ENCODE data around the gene TP73. TPM values are rescaled to one million over a fixed set of nuclear protein-coding genes. Genes with fewer than 3 reads are reported as not detected.

Gene TP73
- total RNA-seq: not detected in 2 replicates

DNA sequence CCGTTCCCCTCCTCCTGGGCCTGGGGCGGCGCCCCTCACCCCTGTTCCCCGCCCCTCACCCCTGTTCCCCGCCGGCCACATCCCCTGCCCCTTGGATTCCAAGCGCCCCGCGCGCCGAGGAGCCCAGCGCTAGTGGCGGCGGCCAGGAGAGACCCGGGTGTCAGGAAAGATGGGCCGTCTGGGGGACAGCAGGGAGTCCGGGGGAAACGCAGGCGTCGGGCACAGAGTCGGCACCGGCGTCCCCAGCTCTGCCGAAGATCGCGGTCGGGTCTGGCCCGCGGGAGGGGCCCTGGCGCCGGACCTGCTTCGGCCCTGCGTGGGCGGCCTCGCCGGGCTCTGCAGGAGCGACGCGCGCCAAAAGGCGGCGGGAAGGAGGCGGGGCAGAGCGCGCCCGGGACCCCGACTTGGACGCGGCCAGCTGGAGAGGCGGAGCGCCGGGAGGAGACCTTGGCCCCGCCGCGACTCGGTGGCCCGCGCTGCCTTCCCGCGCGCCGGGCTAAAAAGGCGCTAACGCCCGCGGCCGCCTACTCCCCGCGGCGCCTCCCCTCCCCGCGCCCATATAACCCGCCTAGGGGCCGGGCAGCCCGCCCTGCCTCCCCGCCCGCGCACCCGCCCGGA is at the start of gene TP73:
Gene TP73, plus strand, starts transcription at position 587 of the 618 bp plus-strand sequence. CDS start 29,850 bp downstream, outside the sequence.

DNA sequence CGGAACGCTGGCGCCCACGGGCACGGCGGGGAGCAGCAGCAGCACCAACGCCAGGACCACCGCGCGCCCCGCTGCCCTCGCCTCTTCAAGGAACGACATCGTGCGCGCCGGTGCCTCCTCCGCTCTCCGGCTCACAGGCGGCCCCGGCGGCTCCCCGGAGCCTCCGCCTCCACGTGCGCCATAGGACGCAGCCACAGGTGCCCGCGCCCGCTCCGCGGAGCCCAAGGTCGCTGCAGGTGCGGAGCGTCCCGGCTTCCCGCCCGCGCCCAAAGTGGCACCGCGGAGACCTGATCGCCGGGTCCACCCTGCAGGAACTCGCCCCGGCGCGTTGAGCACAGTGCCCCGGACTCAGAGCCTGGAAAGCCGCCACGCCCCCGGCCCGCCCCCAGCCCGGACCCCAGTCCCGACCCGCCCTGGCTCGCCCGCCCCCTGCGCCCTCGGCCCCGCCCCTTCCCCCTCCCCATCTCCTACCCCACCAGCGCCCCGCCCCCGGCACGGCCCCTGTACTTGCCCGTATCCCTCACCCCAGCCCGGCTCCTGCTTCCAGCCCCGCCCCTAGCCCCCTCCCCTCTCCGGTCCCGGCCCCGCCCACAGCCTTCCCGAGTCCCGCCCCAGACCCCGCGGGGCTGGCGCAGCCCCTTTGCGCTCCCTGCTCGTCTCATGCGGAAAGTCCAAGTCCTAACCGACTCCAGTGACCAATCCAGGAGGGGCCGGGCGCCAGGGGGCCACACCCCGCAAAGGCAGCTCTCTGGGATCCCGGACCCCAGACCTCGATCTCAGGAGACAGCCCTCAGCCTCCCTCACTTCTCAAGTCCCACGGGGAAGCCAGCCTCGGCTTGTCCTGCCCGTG is 40.9 kb upstream of the TP73 start, which contains the start of gene MEGF6:
Gene MEGF6, minus strand, starts transcription at position 339 of the 850 bp plus-strand sequence. Its CDS starts 240 bp downstream, at position 99.

DNA sequence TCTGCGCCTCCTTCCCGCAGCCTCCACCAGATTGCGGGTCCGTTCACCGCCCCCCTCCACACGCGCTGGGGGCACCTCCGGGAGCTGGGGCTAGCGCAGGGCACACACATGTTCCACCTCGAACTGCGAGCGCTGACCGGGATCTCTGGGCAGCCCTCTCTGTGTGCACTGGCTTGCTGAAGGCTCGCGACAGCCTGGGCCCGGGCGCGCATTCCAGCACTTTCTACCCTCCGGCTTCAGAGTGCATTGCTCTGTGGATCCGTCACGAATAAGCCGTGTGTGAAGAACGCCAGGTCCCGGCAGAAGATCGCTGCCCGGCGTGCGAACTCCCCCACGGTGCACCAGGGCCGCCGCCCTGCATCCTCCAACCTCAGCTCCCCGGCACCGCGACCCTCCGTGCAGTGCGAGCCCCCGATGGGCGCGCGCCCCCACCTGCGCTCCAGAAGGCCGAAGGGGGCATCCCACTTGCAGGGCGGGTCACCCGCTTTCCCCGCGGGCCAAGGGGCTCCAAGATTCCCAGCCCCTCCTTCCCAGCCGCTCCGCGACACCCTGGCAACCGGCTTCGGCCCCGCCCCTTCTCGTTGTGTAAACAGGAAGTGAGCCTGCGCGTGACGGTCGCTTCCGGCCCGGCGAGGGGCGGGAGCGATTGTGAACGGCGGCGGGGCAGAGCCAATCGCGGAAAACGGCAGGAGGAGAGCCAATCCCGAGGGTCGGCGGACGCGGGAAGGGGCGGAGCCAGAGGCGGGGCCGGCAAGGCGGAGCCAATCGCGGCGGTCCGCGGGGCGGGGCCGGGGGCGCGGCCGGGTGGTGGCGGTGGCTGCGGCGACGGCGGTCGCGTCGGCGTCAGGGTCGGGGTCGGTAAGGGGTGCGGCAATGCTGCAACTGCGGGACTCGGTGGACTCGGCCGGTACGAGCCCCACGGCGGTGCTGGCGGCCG is 27.8 kb upstream of the TP73 start, which contains the start of gene TPRG1L:
Gene TPRG1L, plus strand, starts transcription at position 816 of the 937 bp plus-strand sequence. Its CDS starts 58 bp downstream, at position 874.

DNA sequence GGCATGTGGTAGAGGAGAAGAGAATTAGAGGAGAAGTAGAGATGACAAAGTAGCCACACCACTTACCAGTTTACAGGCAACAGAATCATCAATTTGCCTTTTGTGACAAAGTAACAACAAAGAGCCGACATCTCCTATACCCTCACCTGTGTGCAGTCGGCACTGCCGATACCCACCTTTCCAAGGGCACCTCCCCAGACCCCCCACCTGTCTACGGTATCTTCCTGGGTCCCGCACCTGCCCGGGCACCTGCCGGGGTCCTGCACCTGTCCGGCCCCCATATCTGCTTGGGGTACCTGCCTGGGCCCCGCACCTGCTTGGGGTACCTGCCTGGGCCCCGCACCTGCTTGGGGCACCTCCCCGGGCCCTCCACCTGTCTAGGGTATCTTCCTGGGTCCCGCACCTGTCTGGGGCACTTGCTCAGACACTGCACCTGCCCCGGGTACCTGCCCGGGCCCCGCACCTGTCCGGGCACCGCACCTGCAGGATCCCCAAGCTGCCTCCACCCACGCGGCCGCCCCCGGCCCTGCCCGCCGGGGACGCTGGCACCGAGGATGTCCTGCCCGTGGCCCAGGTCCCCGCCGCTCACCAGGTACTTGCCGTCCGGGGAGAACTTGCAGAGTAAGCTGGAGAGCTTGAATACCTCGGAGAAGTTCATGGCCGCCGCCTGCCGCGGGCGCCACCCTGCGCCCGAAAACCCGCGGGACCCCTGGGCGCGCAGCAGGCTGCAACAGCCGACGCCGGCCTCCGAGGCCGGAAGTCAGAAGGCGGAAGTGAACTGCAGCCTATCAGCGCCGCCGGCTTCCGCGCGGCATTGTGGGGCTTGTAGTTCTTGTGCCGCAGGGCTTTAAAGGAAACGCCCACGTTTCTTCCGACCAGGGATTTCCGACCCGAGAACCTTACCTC is 2.7 kb upstream of the TP73 start, which contains the start of gene WRAP73:
Gene WRAP73, minus strand, starts transcription at position 762 of the 906 bp plus-strand sequence. Its CDS starts 104 bp downstream, at position 658.

GRCh38 chr1:3752400-3752945 is 100.2 kb downstream of the TP73 start, which contains the start of gene CCDC27:
Gene CCDC27, plus strand, starts transcription at chr1:3752450. Its CDS starts 32 bp downstream, at chr1:3752482.

DNA sequence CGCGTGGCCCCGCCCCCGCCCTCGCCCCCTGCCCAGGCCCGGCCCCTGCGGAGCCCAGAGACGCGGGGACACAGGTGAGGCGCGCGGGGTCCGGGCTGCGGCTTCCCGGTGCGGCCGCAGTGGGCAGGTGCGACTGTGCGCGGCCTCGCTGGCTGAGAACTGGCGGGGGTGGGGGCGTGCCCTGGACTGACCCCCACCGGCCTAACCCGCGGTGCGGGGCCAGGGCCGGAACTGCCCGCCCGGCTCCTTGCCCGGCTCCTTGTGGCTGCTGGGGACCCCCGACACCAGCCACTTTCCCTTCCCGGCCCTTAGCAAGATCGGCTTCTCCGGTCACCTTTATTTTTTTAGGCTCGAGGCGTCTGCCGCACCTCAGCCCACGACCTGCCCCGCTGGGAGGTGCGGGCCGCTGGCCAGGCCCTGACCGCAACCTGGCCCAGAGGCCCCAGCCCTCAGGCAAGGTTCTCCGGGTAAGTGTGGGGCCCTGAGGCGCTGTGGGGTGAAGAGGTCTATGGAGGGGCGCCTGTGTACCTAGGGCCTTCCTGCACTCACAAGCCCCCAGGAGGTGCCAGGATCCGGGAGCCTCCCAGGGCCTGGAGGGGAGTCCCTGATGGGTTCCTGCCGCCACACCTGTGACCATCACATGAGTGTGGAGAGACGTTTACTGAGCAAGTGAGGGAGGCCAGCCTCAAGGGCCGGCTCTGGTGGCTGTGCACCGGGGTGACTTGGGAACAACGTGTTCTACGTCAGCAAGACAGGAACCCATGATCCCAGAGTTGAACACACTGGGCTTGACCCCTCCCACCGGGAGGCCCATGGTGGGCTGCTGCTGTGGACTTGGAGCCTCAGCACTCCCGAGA is 120.6 kb downstream of the TP73 start, which contains the start of gene SMIM1:
Gene SMIM1, plus strand, starts transcription at position 35 of the 857 bp plus-strand sequence. CDS start 2,625 bp downstream, outside the sequence.

Small RNA genes lying within 50 kb of the gene (small RNA-seq; reads per million reads assigned to genes)
- not detected for gene RF02197 (ENCODE audit: low replicate concordance)
- not detected for gene RN7SL574P (ENCODE audit: low replicate concordance)

Other genes with a start within 250 kb of the TP73 start
- gene ARHGEF16, start 197.9 kb upstream of the TP73 start, total RNA-seq: 0.44 and 0.57 TPM in 2 replicates
- gene MEGF6, start 41.0 kb upstream of the TP73 start, total RNA-seq: 1.1 and 2.4 TPM in 2 replicates
- gene TPRG1L, start 27.5 kb upstream of the TP73 start, total RNA-seq: 17.9 and 34.6 TPM in 2 replicates
- gene WRAP73, start 2.4 kb upstream of the TP73 start, total RNA-seq: 10.1 and 16.9 TPM in 2 replicates
- gene CCDC27, start 99.9 kb downstream of the TP73 start, total RNA-seq: not detected in 2 replicates
- 1.1 and 2.6 TPM in 2 replicates for gene SMIM1, start 120.2 kb downstream of the TP73 start, total RNA-seq
- gene LRRC47, start 144.0 kb downstream of the TP73 start, total RNA-seq: 32.8 and 44.4 TPM in 2 replicates
- gene CEP104, start 204.7 kb downstream of the TP73 start, total RNA-seq: 31.3 and 35.4 TPM in 2 replicates
- gene DFFB, start 205.0 kb downstream of the TP73 start, total RNA-seq: 5.7 and 12.0 TPM in 2 replicates
- gene C1orf174, start 247.8 kb downstream of the TP73 start, total RNA-seq: 24.9 and 42.5 TPM in 2 replicates

Measured in placental pericyte (primary cell).